Esophagus squamous epithelium (tissue), 5 donors: Measurements from ENCODE around the gene VWDE. TPM values are rescaled to one million over a fixed set of nuclear protein-coding genes. Genes with fewer than 3 reads are reported as not detected.

Experiments
- DNase-seq: peaks from one replicate; lab custom pipeline; 2025; lab: John Stamatoyannopoulos, UW
- H3K27ac ChIP-seq, 4 donors: fragments of 200-600 bp; sonication (generic); one replicate each; pipeline ENCODE4 v1.5.1; 2016 to 2019; ENCODE audit warnings: mild to moderate bottlenecking in 1 of 4
- H3K27me3 ChIP-seq, 4 donors: fragments of 200-600 bp; sonication (generic); 1 replicate in 3 of 4; 2 replicates in 1 of 4; pipeline versions ENCODE4 v1.5.1 to v1.6.0; 2017 to 2021; ENCODE audit warnings: antibody characterized with exemption in 1 of 4
- H3K36me3 ChIP-seq, 3 donors: fragments of 200-600 bp; sonication (generic); one replicate each; pipeline ENCODE4 v1.5.1; 2016 to 2019
- H3K4me1 ChIP-seq, 3 donors: fragments of 200-600 bp; sonication (generic); one replicate each; pipeline ENCODE4 v1.5.1; 2017 to 2019
- H3K4me3 ChIP-seq, 4 donors: fragments of 200-600 bp; sonication (generic); 1 replicate in 3 of 4; 2 replicates in 1 of 4; pipeline ENCODE4 v1.5.1; 2016 to 2019; ENCODE audit warnings: mild to moderate bottlenecking in 2 of 4, moderate library complexity in 1 of 4
- H3K9me3 ChIP-seq, 3 donors: fragments of 200-600 bp; sonication (generic); one replicate each; pipeline ENCODE4 v1.5.1; 2016 to 2019
- CTCF ChIP-seq, 6 experiments: fragments of 450-650 bp in 4 of 6; fragments of 200-600 bp in 2 of 6; sonication (generic) in 2 of 6; IDR thresholded peaks; one replicate each; pipeline ENCODE4 v1.5.1; 2016 to 2019; ENCODE audit warnings: antibody characterized with exemption in 6 of 6, mild to moderate bottlenecking in 4 of 6, moderate library complexity in 4 of 6
- POLR2A ChIP-seq, 4 donors: fragments of 450-650 bp; IDR thresholded peaks; one replicate each; pipeline ENCODE4 v1.6.1; 2017; ENCODE audit warnings: antibody characterized with exemption in 4 of 4, mild to moderate bottlenecking in 4 of 4, moderate library complexity in 3 of 4
- WGBS, 2 donors: methylation state at CpG; one replicate each; pipeline ENCODE4 v1.1.5; 2018; 5-methylcytosine and 5-hydroxymethylcytosine counted together
- intact Hi-C: fragments of 100-400 bp; cut with DNase I; formaldehyde crosslinking; loops from one replicate; pipeline ENCODE4 v1.15.0; 2022
- total RNA-seq, 4 donors: library from RNA; depleted of rRNA; stranded (reverse); fragments of >200 nt; gene quantifications; one replicate each; pipeline ENCODE4 v1.1.0, GENCODE V29; 2016
- donor health status: DM: yes; HTN: yes; CAD: no.

Gene VWDE
- total RNA-seq, 4 donors from 2014 or later, result 0.62 to 2.9 (median 1.2) TPM

GRCh38 chr7:12358694-12359093 lies 45.0 kb downstream of the VWDE start:
- DNase-seq, result no peak
- TF ChIP-seq POLR2A (IDR thresholded peaks at IDR 0.05) (no peak), CTCF (IDR thresholded peaks at IDR 0.05) (no peak)
- no peak overlapping the region for H3K4me3 ChIP-seq
- no peaks in the 10 kb centered on the region for H3K4me1 ChIP-seq
- intact Hi-C loops, result no loop called here
- no peaks in the 10 kb centered on the region for H3K27me3 ChIP-seq
- no peak overlapping the region for H3K27ac ChIP-seq
- H3K9me3 ChIP-seq, result no peaks in the 10 kb centered on the region
- no peaks in the 10 kb centered on the region for H3K36me3 ChIP-seq

GRCh38 chr7:12357508-12357907 lies 46.2 kb downstream of the VWDE start:
- intact Hi-C loops, result no loop called here

GRCh38 chr7:12351843-12352242 lies 51.8 kb downstream of the VWDE start:
- TF ChIP-seq CTCF (IDR thresholded peaks at IDR 0.05) (no peak), POLR2A (IDR thresholded peaks at IDR 0.05) (no peak)
- Histone ChIP-seq H3K27me3 (no peaks in the 10 kb centered on the region), H3K9me3 (no peaks in the 10 kb centered on the region), H3K4me3 (no peak overlapping the region), H3K27ac (no peak overlapping the region), H3K4me1 (no peaks in the 10 kb centered on the region), H3K36me3 (no peaks in the 10 kb centered on the region)
- intact Hi-C loops, result no loop called here
- WGBS, 2 donors, result 69 to 80% methylated on average over 4 of the region's 4 CpGs
- no peak for DNase-seq

More at GRCh38 chr7:12357508-12357907, 46.2 kb downstream of the VWDE start:
- Histone ChIP-seq H3K4me3 (no peak overlapping the region), H3K27me3 (no peaks in the 10 kb centered on the region), H3K27ac (no peak overlapping the region), H3K4me1 (no peaks in the 10 kb centered on the region), H3K9me3 (no peaks in the 10 kb centered on the region), H3K36me3 (no peaks in the 10 kb centered on the region)
- 38 to 53% methylated on average over 1 of the region's 1 CpG for WGBS, 2 donors
- TF ChIP-seq POLR2A (IDR thresholded peaks at IDR 0.05), result no peak
- no peak for TF ChIP-seq CTCF (IDR thresholded peaks at IDR 0.05)
- no peak for DNase-seq

- Histone ChIP-seq H3K27me3 (no peaks in the 10 kb centered on the region), H3K4me1 (no peaks in the 10 kb centered on the region), H3K4me3 (no peak overlapping the region), H3K27ac (no peak overlapping the region), H3K9me3 (no peaks in the 10 kb centered on the region), H3K36me3 (no peaks in the 10 kb centered on the region)
- 84 to 91% methylated on average over 3 of the region's 3 CpGs for WGBS, 2 donors
- intact Hi-C loops, result no loop called here
- TF ChIP-seq CTCF (IDR thresholded peaks at IDR 0.05), result no peak
- no peak for TF ChIP-seq POLR2A (IDR thresholded peaks at IDR 0.05)
- DNase-seq, result no peak
Observed at GRCh38 chr7:12350971-12351370, 52.7 kb downstream of the VWDE start.

- Histone ChIP-seq H3K36me3 (no peaks in the 10 kb centered on the region), H3K9me3 (no peaks in the 10 kb centered on the region), H3K4me3 (no peak overlapping the region), H3K27me3 (no peaks in the 10 kb centered on the region), H3K4me1 (no peaks in the 10 kb centered on the region), H3K27ac (no peak overlapping the region)
- intact Hi-C loops, result no loop called here
- 85 to 100% methylated on average over 2 of the region's 2 CpGs for WGBS, 2 donors
- no peak for DNase-seq
- TF ChIP-seq CTCF (IDR thresholded peaks at IDR 0.05) (no peak), POLR2A (IDR thresholded peaks at IDR 0.05) (no peak)
Observed at GRCh38 chr7:12337095-12337494, 66.6 kb downstream of the VWDE start.
